ENCODE results near the gene PRKD3. TPM values are rescaled to one million over a fixed set of nuclear protein-coding genes. Genes with fewer than 3 reads are reported as not detected.

The PRKD3 gene
- 11.1 TPM in 2 replicates for total RNA-seq

DNA sequence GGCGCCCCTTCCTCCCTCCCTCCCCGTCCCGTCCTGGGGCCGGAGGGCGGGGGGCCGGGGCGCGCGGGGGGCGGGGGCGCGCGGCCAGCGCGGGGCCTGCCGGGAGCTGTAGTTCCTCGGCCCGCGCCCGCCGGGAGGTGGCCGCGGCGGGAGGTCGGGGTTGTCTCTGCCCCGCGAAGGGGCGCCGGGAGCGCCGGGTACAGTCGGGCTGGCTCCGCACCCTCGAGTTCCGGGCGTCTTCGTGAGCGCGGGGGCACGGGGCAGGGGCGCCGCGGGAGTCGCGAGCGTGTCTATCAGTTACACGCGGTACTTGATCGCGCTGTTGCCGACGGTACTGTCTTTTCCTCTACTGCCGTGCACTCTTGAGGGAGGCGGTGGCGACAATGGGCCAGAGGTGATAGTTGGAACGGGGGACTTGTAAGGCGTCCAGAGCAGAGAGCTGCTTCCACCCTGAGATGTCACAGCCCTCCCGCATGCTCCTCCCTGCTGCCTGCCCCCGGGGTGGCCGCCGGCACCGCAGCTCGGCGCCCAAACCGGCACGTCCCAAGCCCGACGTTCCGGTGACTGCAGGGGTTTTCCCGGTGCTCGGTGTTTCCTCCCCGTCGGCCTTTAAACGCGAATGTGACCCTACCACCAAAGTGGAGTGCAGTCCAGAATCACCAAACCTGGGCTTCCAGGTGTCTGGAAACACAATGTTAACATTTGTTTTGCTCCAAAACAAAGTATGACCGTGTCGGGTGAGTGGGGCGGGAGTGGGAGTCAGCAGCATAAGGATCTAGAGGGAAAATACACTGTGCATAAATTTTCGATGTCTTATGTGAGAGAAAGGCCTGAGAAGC is at the start of gene PRKD3:
Gene PRKD3 (minus strand): TSS at position 48 of the 839 bp plus-strand sequence. CDS start 8,309 bp downstream, outside the sequence.
- intact Hi-C loops (cut with micrococcal nuclease) = loop anchor here (1.0 to 5.0 kb wide), 4 partner anchors 51 to 241 kb away; partner anchors contain the start of genes CEBPZ, EIF2AK2, GPATCH11 and HEATR5B

DNA sequence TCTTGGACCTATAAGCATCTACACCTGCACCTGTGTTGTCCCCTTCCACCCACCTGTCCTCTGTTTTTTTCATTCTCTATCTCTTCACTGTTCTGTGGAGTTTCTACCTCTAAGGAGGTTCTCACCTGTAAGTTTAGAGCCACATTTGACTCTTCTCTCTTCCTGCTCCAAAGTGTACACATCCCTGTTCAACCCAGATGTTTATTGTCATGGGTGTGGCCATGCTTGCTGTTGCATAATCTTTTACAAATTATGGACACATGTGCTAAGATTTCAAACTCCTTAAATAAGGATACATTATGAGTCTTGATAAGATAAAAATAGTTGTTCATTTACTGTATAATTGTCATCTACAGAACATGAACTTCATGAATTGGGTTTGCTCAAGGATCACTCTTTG is 47.4 kb upstream of the PRKD3 start:
- intact Hi-C loops (cut with micrococcal nuclease) = no loop called here

DNA sequence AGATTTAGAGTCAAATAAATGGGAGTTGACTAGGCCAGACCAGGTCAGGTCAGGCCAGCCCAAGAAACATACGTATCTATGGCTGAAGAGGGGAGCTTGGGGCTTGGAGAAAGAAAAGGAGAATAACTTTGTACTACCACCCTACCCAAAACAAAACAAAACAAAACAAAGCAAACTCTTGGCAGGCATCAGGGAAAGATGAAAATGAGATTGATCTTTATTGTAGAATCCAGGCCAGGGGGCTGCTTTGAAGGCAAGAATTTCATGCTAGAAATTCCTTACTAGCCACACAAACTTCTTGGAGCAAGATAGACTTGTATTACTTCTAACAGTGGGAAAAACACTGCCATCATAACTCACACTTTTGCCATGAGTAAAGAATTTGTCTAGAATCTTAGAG is 46.0 kb upstream of the PRKD3 start:
- intact Hi-C loops (cut with micrococcal nuclease) = no loop called here

- intact Hi-C loops (cut with micrococcal nuclease) = no loop called here
Measured at GRCh38 chr2:37367984-37368383, 43.4 kb upstream of the PRKD3 start.

- intact Hi-C loops (cut with micrococcal nuclease) = no loop called here
Measured at GRCh38 chr2:37367310-37367709, 42.7 kb upstream of the PRKD3 start.

DNA sequence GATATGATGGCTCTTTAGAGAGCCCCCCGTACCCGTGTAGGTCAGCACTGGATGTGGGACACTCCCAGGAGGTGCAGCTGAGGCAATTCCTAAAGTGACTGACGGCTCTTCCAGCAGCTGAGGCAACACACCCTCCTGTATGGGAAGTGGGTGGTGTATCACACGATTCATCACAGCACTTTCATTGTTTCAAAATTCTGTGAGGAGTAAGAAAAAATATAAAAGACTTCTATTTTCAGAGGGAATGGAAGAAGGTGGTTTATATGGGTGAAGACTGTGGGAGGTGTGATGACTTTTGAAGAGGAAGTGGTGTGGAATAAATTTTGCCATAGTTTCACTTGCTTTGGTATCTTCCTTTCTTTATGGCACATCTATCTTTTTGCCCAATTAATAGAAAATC is 42.1 kb upstream of the PRKD3 start:
- intact Hi-C loops (cut with micrococcal nuclease) = no loop called here

- intact Hi-C loops (cut with micrococcal nuclease) = loop anchor here (1.0 kb wide), 1 partner anchor 11 kb away; no protein-coding TSS in a partner anchor
Measured at GRCh38 chr2:37365669-37366068, 41.0 kb upstream of the PRKD3 start.

DNA sequence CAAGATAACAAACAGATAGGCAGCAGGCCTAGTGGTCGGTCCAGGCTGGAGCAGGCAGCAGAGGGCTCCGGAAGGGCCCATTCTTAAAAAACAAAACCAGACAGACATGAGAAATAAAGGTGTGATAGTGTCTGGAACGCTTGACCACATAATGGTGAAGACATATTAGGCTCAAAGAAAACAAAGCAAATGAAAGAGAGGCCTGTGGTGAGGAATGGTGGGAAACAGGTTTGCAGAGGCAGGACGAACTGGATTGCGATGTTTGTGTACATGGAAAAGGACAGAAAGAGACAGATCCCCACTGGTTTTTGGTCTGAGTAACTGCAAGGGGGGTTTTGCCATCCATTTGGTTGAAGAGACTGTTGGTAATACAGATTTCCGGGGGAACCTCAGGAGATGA is 39.7 kb upstream of the PRKD3 start:
- intact Hi-C loops (cut with micrococcal nuclease) = no loop called here

DNA sequence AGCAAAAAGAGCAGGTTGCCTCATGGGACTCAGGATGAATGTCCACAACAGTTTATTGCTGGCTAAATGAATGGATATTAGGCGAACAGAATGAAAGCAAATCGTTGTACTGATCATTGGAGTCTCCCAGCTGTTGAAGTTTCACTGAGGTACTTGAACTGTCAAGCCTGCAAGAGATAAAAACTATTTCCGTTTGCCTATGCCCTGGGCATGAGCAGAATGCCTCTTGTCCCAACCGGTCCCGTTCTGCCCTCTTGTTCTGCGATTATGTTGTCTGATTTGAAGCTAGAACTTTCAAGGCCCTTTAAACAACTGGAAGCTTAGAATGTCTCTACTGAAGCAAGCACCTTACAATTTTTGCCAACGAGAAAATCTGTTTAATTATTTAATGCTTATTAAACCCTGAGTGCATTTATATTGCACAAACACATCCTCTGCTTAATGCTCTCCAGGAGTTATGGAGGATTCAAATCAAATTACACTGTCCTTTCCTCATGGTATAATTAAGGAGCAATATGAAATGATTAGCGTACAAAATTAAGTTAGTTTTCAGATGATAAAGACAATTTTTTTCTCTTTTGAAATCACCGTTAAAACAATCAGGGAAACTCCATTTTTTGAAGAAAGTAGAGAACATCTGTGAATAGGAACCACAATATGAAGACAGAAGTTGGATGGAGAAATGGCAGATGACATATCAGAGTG is 37.5 kb upstream of the PRKD3 start:
- intact Hi-C loops (cut with micrococcal nuclease) = no loop called here

DNA sequence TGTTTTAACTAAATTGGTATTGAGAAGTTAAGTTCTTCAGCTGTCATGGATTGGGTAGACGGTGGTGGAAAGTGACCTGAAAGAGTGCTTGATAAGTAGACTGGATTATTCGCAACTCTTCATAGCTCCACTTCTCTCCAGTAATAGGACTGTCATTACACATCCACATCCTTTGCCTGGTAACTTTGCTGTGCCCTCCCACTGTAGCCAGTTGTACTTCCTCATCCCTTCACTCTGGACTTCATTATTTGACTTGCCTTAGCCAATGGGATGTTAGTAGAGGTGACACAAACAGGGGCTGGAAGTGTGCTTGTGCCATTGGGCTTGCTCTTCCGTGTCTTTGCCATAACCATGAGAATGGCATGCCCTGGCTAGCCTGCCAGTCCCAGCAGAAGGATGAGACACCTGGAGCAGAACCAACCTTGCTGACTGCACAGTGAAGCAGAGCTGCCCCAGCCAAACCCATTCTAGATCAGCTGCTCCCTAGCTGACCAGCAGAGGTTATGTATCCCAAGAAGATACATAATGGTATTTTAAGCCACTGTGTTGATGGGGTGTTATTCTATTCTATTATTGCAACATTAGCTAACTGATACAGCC is 36.7 kb upstream of the PRKD3 start:
- intact Hi-C loops (cut with micrococcal nuclease) = no loop called here

DNA sequence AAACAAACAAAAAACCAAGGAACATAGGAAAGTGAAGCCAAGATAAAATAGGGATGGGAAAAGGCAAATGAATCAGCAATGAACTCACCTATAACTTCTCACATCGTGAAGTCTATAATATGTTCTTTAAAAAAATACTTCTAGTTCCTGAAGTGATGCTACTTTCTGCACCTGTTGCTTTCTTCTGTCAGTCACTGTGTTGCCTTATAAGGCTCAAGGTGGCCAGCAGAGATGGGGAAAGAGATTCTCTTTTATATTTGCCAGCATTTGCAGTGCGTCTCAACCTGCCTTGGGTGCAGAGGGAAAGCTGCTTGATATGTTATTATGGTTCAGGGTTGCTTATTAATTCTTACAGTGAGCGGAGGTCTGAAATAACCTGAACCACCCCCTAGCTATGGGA is 33.8 kb upstream of the PRKD3 start:
- intact Hi-C loops (cut with micrococcal nuclease) = no loop called here

DNA sequence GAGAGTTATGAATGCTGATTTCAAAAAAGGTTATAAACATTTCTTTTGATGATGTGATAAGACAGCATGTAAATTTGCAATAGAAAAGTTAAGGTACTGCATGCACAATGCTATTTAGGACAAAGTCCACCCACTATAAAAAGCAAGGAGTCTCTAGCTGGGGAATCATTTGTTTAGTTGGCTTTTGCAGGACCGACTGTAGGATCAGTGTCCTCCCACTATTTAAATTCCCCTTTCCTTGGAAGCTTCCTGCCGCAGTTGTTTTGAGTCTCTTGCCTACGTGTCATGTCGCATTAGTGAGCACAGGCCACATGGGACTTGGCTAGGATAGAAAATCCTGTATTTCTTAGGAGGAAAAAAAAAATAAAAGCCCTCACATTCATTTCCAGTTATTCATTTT is 32.9 kb upstream of the PRKD3 start:
- intact Hi-C loops (cut with micrococcal nuclease) = no loop called here

DNA sequence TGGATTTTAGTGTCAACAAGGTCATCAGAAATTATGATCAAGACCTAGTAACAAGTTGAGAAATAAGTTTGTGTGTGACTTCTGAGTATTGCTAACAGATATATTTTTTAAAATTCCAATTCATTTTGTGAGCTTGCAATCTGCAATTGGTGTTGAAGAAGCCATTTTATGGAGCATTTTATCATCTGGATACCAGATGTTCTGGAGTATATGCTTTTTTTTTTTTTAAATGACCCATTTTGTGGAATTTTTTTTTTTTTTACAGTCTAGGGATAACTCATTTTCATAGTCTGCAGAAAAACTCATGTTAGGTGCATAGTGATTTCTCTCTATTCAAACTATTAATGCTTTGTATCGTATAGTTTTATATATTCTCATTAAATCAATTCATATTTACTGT is 32.4 kb upstream of the PRKD3 start:
- intact Hi-C loops (cut with micrococcal nuclease) = no loop called here

- intact Hi-C loops (cut with micrococcal nuclease) = no loop called here
Measured at GRCh38 chr2:37356299-37356698, 31.7 kb upstream of the PRKD3 start.

DNA sequence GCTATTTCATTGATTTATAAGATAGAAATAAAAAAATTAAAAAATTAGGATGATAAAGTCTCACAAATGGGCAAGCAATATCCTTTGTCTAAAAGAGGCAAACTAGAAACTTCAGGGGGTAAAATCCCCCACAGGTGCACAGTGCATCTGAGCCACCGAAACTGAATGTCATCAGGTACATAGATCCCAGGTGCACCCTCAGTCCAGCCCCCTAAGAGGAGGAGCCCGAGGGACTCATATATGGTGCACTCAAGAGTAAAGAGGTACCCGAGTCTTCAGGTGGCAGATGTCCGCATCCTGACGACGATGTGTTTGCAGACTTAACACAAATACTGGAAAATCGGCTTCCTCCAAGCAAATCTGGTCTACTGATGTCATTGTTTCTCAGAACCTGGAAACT is 31.1 kb upstream of the PRKD3 start:
- intact Hi-C loops (cut with micrococcal nuclease) = no loop called here

- intact Hi-C loops (cut with micrococcal nuclease) = no loop called here
Measured at GRCh38 chr2:37354531-37354930, 29.9 kb upstream of the PRKD3 start.

DNA sequence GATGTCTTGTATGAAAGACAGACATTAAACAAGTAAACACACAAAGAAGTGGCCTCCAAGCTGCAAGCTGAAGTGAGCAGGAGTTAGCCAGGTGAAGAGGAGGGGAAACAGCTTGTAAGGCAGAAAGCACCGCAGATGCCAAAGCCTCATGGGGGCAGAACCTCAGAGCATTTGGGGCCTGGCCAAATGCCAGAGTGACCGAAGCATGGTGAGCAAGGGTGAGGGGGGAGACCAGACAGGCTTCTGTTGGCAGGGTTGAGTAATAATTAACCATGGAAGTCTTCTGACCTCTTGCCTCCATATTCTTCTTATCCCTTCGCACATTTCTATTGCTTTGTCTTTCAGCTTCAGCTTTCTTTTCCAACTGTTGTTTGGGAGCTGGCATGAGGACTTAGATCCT is 25.4 kb upstream of the PRKD3 start:
- intact Hi-C loops (cut with micrococcal nuclease) = no loop called here

GRCh38 chr2:37349231-37349860 is 24.7 kb upstream of the PRKD3 start:
- intact Hi-C loops (cut with micrococcal nuclease) = no loop called here

DNA sequence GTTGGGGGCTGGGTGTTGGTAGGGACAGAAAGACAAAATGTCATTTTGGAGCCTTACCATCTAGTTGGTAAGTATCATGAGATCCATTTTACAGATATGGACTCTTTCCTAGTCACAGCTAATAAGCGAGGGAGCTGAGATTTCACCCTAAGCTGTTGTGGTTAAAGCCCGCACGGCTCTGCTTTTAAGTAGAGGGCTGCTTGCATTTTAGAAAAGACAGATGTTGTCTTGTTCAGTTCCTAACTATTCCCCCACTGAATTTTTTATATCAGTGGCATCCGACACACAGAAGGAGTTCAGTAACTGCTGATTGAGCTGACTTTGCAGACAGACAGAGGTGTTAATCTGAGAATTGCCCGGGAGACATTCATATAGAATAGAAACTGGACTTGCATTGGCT is 23.5 kb upstream of the PRKD3 start:
- intact Hi-C loops (cut with micrococcal nuclease) = no loop called here

- intact Hi-C loops (cut with micrococcal nuclease) = no loop called here
Measured at GRCh38 chr2:37344453-37345361, 20.1 kb upstream of the PRKD3 start, which contains the start of gene QPCT. QPCT (plus strand) TSS chr2:37344630; CDS start chr2:37344732, 102 bp downstream.

Data from T-helper 2 cell treated with Interferon-gamma antibody and Interleukin-4, amounts not matched to agents 100 ng/mL and 5 ng/mL, for 36 hours (primary cell).